Naive thymus-derived CD8-positive, alpha-beta T cell (primary cell): ENCODE data around the gene KCNQ4. TPM values are rescaled to one million over a fixed set of nuclear protein-coding genes. Genes with fewer than 3 reads are reported as not detected.

Experiments used
- ATAC-seq, 2 donors: fragments of 150-1000 bp; cut with Tn5 transposase in 1 of 2; sonication (Bioruptor Pico), chemical (Tn5 transposase) in 1 of 2; 1 replicate in 1 of 2; 2 replicates in 1 of 2; pipeline ENCODE4 v1.10.0; 2021; ENCODE audit warnings: mild to moderate bottlenecking in 2 of 2, moderate library complexity in 2 of 2
- POLR2A ChIA-PET: fragments of 350-600 bp; sonication (Branson Sonifier 250); formaldehyde crosslinking; loops from one replicate; lab custom pipeline; 2021; ENCODE audit warnings: antibody characterized with exemption; lab: Charles Lee
- DNase-seq, 10 donors: peaks; one replicate each; pipeline versions ENCODE4 v3.0.0 to v3.0.0-alpha.2; 2020 to 2022
- H3K27ac Mint-ChIP-seq, 10 donors: one replicate each; pipeline ENCODE4 v1.8.0; 2020 to 2022; ENCODE audit warnings: mild to moderate bottlenecking in 10 of 10, mixed read lengths in 10 of 10, moderate library complexity in 4 of 10, inconsistent platforms in 1 of 10
- H3K27me3 Mint-ChIP-seq, 5 donors: one replicate each; pipeline ENCODE4 v1.8.0; 2021 to 2022; ENCODE audit warnings: mixed read lengths in 5 of 5
- H3K36me3 Mint-ChIP-seq, 3 donors: one replicate each; pipeline ENCODE4 v1.8.0; 2020 to 2022; ENCODE audit warnings: mixed read lengths in 3 of 3, mild to moderate bottlenecking in 2 of 3, inconsistent platforms in 1 of 3
- H3K4me1 Mint-ChIP-seq, 4 donors: one replicate each; pipeline ENCODE4 v1.8.0; 2021 to 2022; ENCODE audit warnings: mixed read lengths in 4 of 4
- H3K4me3 Mint-ChIP-seq, 10 donors: one replicate each; pipeline ENCODE4 v1.8.0; 2020 to 2022; ENCODE audit warnings: mild to moderate bottlenecking in 10 of 10, mixed read lengths in 10 of 10, moderate library complexity in 6 of 10, inconsistent platforms in 1 of 10
- H3K9me3 Mint-ChIP-seq, 9 donors: one replicate each; pipeline ENCODE4 v1.8.0; 2020 to 2022; ENCODE audit warnings: mixed read lengths in 9 of 9, mild to moderate bottlenecking in 3 of 9, inconsistent platforms in 1 of 9, moderate library complexity in 1 of 9
- polyA plus RNA-seq, 3 donors: library from polyadenylated mRNA; unstranded; fragments of 300-500 nt; fragmentation: Illumina TruSeq; gene quantifications; one replicate each; pipeline ENCODE4 v1.2.3, GENCODE V29; 2021
- total RNA-seq, 8 experiments: library from RNA in 2 of 8; stranded (reverse) in 2 of 8; gene quantifications; one replicate each; pipeline ENCODE4 v1.2.3 and lab custom pipeline; 2021 to 2026

Gene KCNQ4
- total and polyA plus RNA-seq, 5 experiments from 2014 or later, result 0.08 to 0.25 (median 0.17) TPM

DNA sequence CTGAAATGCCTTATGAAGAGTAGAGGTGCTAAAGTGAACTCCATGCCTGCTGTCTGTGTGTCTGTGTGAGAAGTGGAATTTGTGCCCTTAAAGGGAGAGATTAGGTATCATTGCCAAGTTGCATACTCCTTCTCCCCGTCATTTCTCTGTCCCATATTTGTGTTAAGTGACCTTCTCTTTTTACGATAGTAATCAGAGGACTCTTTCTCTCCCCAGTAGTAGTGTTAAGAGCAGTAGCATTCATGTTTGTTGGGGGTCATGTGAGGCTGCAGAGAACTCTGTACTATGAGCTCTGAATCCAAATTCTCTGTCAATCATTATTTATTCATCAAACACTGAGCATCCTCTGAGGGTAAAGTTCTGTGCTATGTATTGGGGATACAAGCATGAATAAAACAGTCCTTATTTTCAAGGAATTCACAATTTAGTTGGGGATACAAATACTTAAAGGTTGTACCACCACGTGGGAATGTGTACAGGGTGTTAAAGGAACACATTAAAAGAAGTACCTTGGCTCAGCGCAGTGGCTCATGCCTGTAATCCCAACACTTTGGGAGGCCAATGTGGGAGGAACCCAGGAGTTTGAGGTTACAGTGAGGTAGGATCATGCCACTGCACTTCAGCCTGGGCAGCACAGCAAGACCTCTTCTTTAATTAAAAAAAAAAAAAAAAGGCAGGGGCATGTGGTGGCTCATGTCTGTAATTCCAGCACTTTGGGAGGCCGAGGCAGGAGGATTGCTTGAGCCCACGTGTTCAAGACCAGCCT is 24.8 kb upstream of the KCNQ4 start:
- H3K4me3 Mint-ChIP-seq, result no peak overlapping the region
- DNase-seq (no peak), ATAC-seq (no peak)
- H3K4me1 Mint-ChIP-seq, result peaks cover 11 to 19% (median 14%) of the 10 kb centered on the region in 4 donors
- POLR2A ChIA-PET, result interaction anchor here (0.5 to 0.9 kb wide), 2 partner anchors 57 to 70 kb away, joined by 3 to 5 read pairs; no protein-coding TSS in a partner anchor
- no peaks in the 10 kb centered on the region for H3K27me3 Mint-ChIP-seq
- H3K36me3 Mint-ChIP-seq, result peaks cover 4 to 91% (median 12%) of the 10 kb centered on the region in 3 donors
- H3K27ac Mint-ChIP-seq, result peak overlapping the region in 3 of 10 donors; percentile 3 to 79 (median 27)
- H3K9me3 Mint-ChIP-seq, result no peaks in the 10 kb centered on the region

GRCh38 chr1:40760984-40761383 is 22.6 kb upstream of the KCNQ4 start:
- Mint-ChIP-seq H3K9me3 (no peaks in the 10 kb centered on the region), H3K4me3 (no peak overlapping the region), H3K4me1 (peaks cover 18 to 36% (median 29%) of the 10 kb centered on the region in 4 donors), H3K27me3 (no peaks in the 10 kb centered on the region), H3K27ac (peak overlapping the region in 2 of 10 donors; percentile 3 to 10), H3K36me3 (peaks cover 4 to 88% (median 18%) of the 10 kb centered on the region in 3 donors)
- ATAC-seq, result no peak
- no peak for DNase-seq
- POLR2A ChIA-PET, result no interaction called here

- POLR2A ChIA-PET, result no interaction called here
- DNase-seq, result no peak
- Mint-ChIP-seq H3K4me1 (peaks cover 18 to 36% (median 29%) of the 10 kb centered on the region in 4 donors), H3K27me3 (no peaks in the 10 kb centered on the region), H3K4me3 (no peak overlapping the region), H3K27ac (peak overlapping the region in 7 of 10 donors; percentile 32 to 72 (median 58)), H3K36me3 (peaks cover 4 to 88% (median 24%) of the 10 kb centered on the region in 3 donors), H3K9me3 (no peaks in the 10 kb centered on the region)
- ATAC-seq, result no peak
Observed at GRCh38 chr1:40762144-40762923, 21.3 kb upstream of the KCNQ4 start.

GRCh38 chr1:40763742-40764532 is 19.6 kb upstream of the KCNQ4 start:
- H3K9me3 Mint-ChIP-seq, result no peaks in the 10 kb centered on the region
- peaks cover 18 to 36% (median 29%) of the 10 kb centered on the region in 4 donors for H3K4me1 Mint-ChIP-seq
- no peaks in the 10 kb centered on the region for H3K27me3 Mint-ChIP-seq
- peak overlapping the region in 9 of 10 donors; percentile 49 to 77 (median 64) for H3K4me3 Mint-ChIP-seq
- peak overlapping the region; percentile 75 to 94 (median 86) for H3K27ac Mint-ChIP-seq
- peak in 3 of 10 donors; percentile 22 to 45 (median 36) for DNase-seq
- H3K36me3 Mint-ChIP-seq, result peaks cover 4 to 91% (median 28%) of the 10 kb centered on the region in 3 donors
- ATAC-seq, result peak; percentile 49 to 89
- POLR2A ChIA-PET, result interaction anchor here (0.5 to 1.2 kb wide), 2 partner anchors 72 to 77 kb away, joined by 3 to 7 read pairs; partner anchors contain the start of gene NFYC

- ATAC-seq (no peak), DNase-seq (no peak)
- Mint-ChIP-seq H3K4me3 (peak overlapping the region in 2 of 10 donors; percentile 7 to 20), H3K36me3 (peaks cover 0 to 92% (median 28%) of the 10 kb centered on the region in 3 donors), H3K4me1 (peaks cover 15 to 34% (median 31%) of the 10 kb centered on the region in 4 donors), H3K27me3 (no peaks in the 10 kb centered on the region), H3K9me3 (no peaks in the 10 kb centered on the region), H3K27ac (peak overlapping the region in 9 of 10 donors; percentile 34 to 94 (median 85))
- POLR2A ChIA-PET, result interaction anchor here (1.2 kb wide), 1 partner anchor 73 kb away, joined by 7 read pairs; the partner anchor contains the start of gene NFYC
Observed at GRCh38 chr1:40764981-40765380, 18.6 kb upstream of the KCNQ4 start.

DNA sequence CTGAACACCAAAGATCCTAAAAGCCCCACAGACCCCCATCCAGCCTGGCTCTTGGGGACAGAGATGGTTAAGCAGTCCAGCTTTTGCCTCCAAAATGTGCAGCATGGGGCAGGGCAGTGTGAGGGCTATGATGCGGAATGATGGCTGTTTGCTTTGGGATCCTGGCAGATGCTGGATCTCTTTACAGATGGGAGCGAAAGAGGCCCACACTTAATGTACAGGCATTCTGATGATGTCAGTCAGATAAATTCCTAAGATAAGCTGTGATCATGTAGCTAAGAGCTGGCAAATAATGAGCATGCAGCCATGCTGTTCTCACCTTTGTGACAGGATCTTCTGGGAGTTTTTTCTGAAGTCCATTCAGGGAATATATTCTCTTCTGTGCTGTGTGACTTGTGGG is 17.6 kb upstream of the KCNQ4 start:
- H3K4me3 Mint-ChIP-seq, result no peak overlapping the region
- DNase-seq (no peak), ATAC-seq (no peak)
- H3K27ac Mint-ChIP-seq, result peak overlapping the region in 4 of 10 donors; percentile 20 to 78 (median 66)
- POLR2A ChIA-PET, result interaction anchor here (0.6 to 1.4 kb wide), 2 partner anchors 10 to 97 kb away, joined by 3 to 4 read pairs; partner anchors contain the start of gene CITED4
- peaks cover 15 to 37% (median 32%) of the 10 kb centered on the region in 4 donors for H3K4me1 Mint-ChIP-seq
- H3K27me3 Mint-ChIP-seq, result no peaks in the 10 kb centered on the region
- H3K9me3 Mint-ChIP-seq, result no peaks in the 10 kb centered on the region
- peaks cover 0 to 94% (median 30%) of the 10 kb centered on the region in 3 donors for H3K36me3 Mint-ChIP-seq

GRCh38 chr1:40766560-40766959 is 17.0 kb upstream of the KCNQ4 start:
- POLR2A ChIA-PET, result interaction anchor here (1.4 kb wide), 1 partner anchor 96 kb away, joined by 4 read pairs; the partner anchor contains the start of gene CITED4
- peak overlapping the region in 4 of 10 donors; percentile 20 to 71 (median 66) for H3K27ac Mint-ChIP-seq

GRCh38 chr1:40768146-40768990 is 15.2 kb upstream of the KCNQ4 start:
- POLR2A ChIA-PET, result no interaction called here
- Mint-ChIP-seq H3K36me3 (peaks cover 0 to 83% (median 32%) of the 10 kb centered on the region in 3 donors), H3K9me3 (no peaks in the 10 kb centered on the region), H3K4me3 (no peak overlapping the region), H3K27me3 (no peaks in the 10 kb centered on the region), H3K4me1 (peaks cover 11 to 27% (median 21%) of the 10 kb centered on the region in 4 donors), H3K27ac (peak overlapping the region in 6 of 10 donors; percentile 3 to 83 (median 20))
- no peak for ATAC-seq
- DNase-seq, result no peak

More at GRCh38 chr1:40766560-40766959, 17.0 kb upstream of the KCNQ4 start:
- peaks cover 15 to 37% (median 31%) of the 10 kb centered on the region in 4 donors for H3K4me1 Mint-ChIP-seq
- ATAC-seq, result no peak
- H3K4me3 Mint-ChIP-seq, result no peak overlapping the region
- H3K9me3 Mint-ChIP-seq, result no peaks in the 10 kb centered on the region
- no peaks in the 10 kb centered on the region for H3K27me3 Mint-ChIP-seq
- no peak for DNase-seq
- H3K36me3 Mint-ChIP-seq, result peaks cover 0 to 94% (median 30%) of the 10 kb centered on the region in 3 donors

- no peak overlapping the region for H3K4me3 Mint-ChIP-seq
- H3K9me3 Mint-ChIP-seq, result no peaks in the 10 kb centered on the region
- POLR2A ChIA-PET, result no interaction called here
- H3K27ac Mint-ChIP-seq, result peak overlapping the region in 5 of 10 donors; percentile 39 to 83 (median 61)
- H3K27me3 Mint-ChIP-seq, result no peaks in the 10 kb centered on the region
- peaks cover 4 to 17% (median 9%) of the 10 kb centered on the region in 4 donors for H3K4me1 Mint-ChIP-seq
- H3K36me3 Mint-ChIP-seq, result peaks cover 0 to 68% (median 28%) of the 10 kb centered on the region in 3 donors
- ATAC-seq, result no peak
- DNase-seq, result peak in 1 of 10 donors; percentile 14
Observed at GRCh38 chr1:40769815-40770214, 13.8 kb upstream of the KCNQ4 start.

GRCh38 chr1:40770296-40771070 is 13.1 kb upstream of the KCNQ4 start:
- H3K36me3 Mint-ChIP-seq, result peaks cover 0 to 64% (median 28%) of the 10 kb centered on the region in 3 donors
- peak overlapping the region in 8 of 10 donors; percentile 39 to 90 (median 66) for H3K27ac Mint-ChIP-seq
- ATAC-seq, result no peak

More at GRCh38 chr1:40770296-40771070, 13.1 kb upstream of the KCNQ4 start:
- no peak overlapping the region for H3K4me3 Mint-ChIP-seq
- H3K4me1 Mint-ChIP-seq, result peaks cover 0 to 13% (median 6%) of the 10 kb centered on the region in 4 donors
- H3K27me3 Mint-ChIP-seq, result no peaks in the 10 kb centered on the region
- DNase-seq, result peak in 1 of 10 donors; percentile 15
- no peaks in the 10 kb centered on the region for H3K9me3 Mint-ChIP-seq
- POLR2A ChIA-PET, result interaction anchor here (0.8 kb wide), 1 partner anchor 78 kb away, joined by 3 read pairs; the partner anchor contains the start of gene NFYC
